AG04450 (cell line): Measurements from ENCODE around the gene FAM13A. TPM values are rescaled to one million over a fixed set of nuclear protein-coding genes. Genes with fewer than 3 reads are reported as not detected.

Experiments used
- CTCF ChIA-PET: fragments of 300-600, 350-600 bp; formaldehyde crosslinking; extraction: SDS; loops from one replicate; lab custom pipeline; 2022; ENCODE audit warnings: antibody characterized with exemption, inconsistent platforms; lab: Charles Lee
- POLR2A ChIA-PET: fragments of 350-600 bp; formaldehyde crosslinking; extraction: SDS; loops from one replicate; lab custom pipeline; 2021; ENCODE audit warnings: antibody characterized with exemption, inconsistent platforms; lab: Yijun Ruan, JAX
- DNase-seq: peaks from one replicate; pipeline ENCODE4 v3.0.0-alpha.2; 2011; ENCODE audit warnings: low read depth, low spot score
- H3K27ac ChIP-seq: one replicate; pipeline ENCODE4 v1.5.1; 2012; ENCODE audit warnings: low read depth, low read length, control low read depth
- H3K27me3 ChIP-seq: one replicate; pipeline ENCODE4 v1.6.0; 2012; ENCODE audit warnings: low read length; ENCODE audit not compliant: control insufficient read depth, insufficient read depth
- H3K4me3 ChIP-seq: 2 replicates; pipeline ENCODE4 v1.5.1; 2011; ENCODE audit warnings: mild to moderate bottlenecking, low read depth, low read length, control low read depth
- H3K9me3 ChIP-seq: 2 replicates; pipeline ENCODE4 v1.5.1; 2012; ENCODE audit warnings: low read length; ENCODE audit not compliant: control insufficient read depth, insufficient read depth
- polyA plus RNA-seq: library from polyadenylated mRNA; depleted of rRNA; stranded (reverse); fragments of >200 nt; gene quantifications from 2 replicates; pipeline ENCODE4 v1.2.3, GENCODE V29; 2011
- TF ChIP-seq, protein P1 (sequence below): IDR thresholded peaks from 2 replicates; pipeline ENCODE4 v1.5.1; 2011; ENCODE audit warnings: low read depth, low read length, control low read depth, inconsistent platforms

FAM13A gene
- polyA plus RNA-seq, 1 experiment: 27.6 TPM

DNA sequence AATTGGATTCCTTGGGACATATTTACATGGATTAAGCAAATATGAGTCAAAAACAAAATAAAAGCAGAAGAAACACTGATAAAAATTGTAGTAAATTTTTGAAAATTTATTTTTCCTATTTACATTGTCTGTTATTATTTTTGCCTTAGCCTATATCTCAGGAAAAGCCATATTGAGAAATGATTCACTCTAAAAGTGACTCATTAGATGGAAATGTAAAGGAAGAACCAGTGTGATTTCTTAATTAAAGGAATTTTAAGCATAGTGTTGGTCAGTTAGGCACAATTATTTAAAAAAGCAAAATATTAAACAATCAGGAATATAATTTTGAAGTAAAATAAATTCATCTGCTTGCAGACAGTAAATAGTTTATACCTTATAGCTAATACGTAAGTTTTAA lies 191.9 kb downstream of the FAM13A start:
- POLR2A ChIA-PET: interaction anchor here (0.7 kb wide), 1 partner anchor 115 kb away, joined by 5 read pairs; no protein-coding TSS in a partner anchor
- Histone ChIP-seq H3K9me3 (no peaks in the 10 kb centered on the region), H3K4me3 (no peak overlapping the region), H3K27ac (no peak overlapping the region), H3K27me3 (no peaks in the 10 kb centered on the region)
- TF ChIP-seq, protein P1, sequence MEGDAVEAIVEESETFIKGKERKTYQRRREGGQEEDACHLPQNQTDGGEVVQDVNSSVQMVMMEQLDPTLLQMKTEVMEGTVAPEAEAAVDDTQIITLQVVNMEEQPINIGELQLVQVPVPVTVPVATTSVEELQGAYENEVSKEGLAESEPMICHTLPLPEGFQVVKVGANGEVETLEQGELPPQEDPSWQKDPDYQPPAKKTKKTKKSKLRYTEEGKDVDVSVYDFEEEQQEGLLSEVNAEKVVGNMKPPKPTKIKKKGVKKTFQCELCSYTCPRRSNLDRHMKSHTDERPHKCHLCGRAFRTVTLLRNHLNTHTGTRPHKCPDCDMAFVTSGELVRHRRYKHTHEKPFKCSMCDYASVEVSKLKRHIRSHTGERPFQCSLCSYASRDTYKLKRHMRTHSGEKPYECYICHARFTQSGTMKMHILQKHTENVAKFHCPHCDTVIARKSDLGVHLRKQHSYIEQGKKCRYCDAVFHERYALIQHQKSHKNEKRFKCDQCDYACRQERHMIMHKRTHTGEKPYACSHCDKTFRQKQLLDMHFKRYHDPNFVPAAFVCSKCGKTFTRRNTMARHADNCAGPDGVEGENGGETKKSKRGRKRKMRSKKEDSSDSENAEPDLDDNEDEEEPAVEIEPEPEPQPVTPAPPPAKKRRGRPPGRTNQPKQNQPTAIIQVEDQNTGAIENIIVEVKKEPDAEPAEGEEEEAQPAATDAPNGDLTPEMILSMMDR: no peak
- no peak for DNase-seq
- CTCF ChIA-PET: no interaction called here

DNA sequence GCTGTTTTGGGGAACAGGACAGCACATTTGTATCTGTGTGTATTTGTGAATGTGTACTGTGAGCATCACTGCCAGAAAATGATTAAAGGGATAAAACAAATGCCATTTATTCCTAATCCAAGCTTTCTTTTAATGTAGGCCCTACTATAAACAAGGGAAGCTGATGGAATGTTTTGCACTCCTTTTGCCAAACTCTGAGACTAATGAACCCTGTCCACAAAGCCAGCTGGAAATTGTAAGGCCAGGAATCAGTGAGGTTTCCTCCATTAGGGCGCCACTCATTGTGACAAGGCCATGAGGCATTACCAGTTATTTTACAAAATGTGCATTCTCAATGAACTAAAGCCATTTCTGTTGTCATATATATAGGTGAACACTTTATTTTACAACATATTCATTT lies 196.4 kb downstream of the FAM13A start:
- H3K4me3 ChIP-seq: no peak overlapping the region
- no peaks in the 10 kb centered on the region for H3K9me3 ChIP-seq
- DNase-seq: no peak
- H3K27ac ChIP-seq: no peak overlapping the region
- CTCF ChIA-PET: interaction anchor here (1.0 kb wide), 1 partner anchor 42 kb away, joined by 5 read pairs; no protein-coding TSS in a partner anchor
- no peaks in the 10 kb centered on the region for H3K27me3 ChIP-seq
- TF ChIP-seq, protein P1: no peak
- POLR2A ChIA-PET: no interaction called here

DNA sequence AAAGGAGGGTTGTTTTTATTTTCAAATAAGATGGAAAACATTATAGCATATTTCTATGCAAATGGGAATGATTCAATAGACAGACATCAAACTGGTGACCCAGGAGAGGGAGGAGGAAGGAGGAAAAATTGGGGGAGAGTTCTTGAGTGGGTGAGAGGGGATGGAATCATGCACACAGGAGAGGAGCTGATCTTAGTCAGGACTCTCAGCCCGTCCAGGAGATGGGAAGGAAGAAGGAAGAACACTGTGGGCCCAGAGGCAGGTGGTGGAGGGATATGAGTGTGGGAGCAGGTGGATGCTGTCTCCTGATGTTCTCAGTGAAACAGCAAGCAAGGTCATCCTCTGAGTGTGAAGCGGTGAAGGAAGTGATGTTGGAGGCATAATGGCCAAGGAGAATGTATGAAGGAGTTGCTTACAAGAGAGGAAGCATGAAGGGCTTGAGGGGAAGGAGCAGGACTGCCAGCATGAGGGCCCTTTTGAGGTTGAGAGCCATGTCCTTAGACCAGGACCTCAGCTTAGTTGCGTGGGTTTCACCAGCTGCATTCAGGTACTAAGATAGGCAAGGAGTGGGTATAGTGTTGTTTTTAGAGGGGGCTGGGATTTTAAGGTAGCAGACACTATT lies 197.7 kb downstream of the FAM13A start:
- H3K4me3 ChIP-seq: no peak overlapping the region
- no peaks in the 10 kb centered on the region for H3K9me3 ChIP-seq
- TF ChIP-seq, protein P1: no peak
- H3K27me3 ChIP-seq: no peaks in the 10 kb centered on the region
- no peak overlapping the region for H3K27ac ChIP-seq
- DNase-seq: no peak
- CTCF ChIA-PET: interaction anchor here (1.0 kb wide), 1 partner anchor 41 kb away, joined by 5 read pairs; no protein-coding TSS in a partner anchor
- POLR2A ChIA-PET: no interaction called here

GRCh38 chr4:88858752-88859151 lies 198.2 kb downstream of the FAM13A start:
- no peaks in the 10 kb centered on the region for H3K27me3 ChIP-seq
- ChIA-PET POLR2A (no interaction called here), CTCF (no interaction called here)
- no peaks in the 10 kb centered on the region for H3K9me3 ChIP-seq
- no peak overlapping the region for H3K27ac ChIP-seq
- TF ChIP-seq, protein P1: no peak
- H3K4me3 ChIP-seq: no peak overlapping the region
- DNase-seq: no peak

- DNase-seq: no peak
- H3K4me3 ChIP-seq: no peak overlapping the region
- H3K27me3 ChIP-seq: no peaks in the 10 kb centered on the region
- TF ChIP-seq, protein P1: no peak
- no peaks in the 10 kb centered on the region for H3K9me3 ChIP-seq
- ChIA-PET CTCF (no interaction called here), POLR2A (no interaction called here)
- no peak overlapping the region for H3K27ac ChIP-seq
These were observed 199.4 kb downstream of the FAM13A start for GRCh38 chr4:88857588-88857987.
